Keratinocyte (primary cell): ENCODE measurements around the gene BTBD17. TPM values are rescaled to one million over a fixed set of nuclear protein-coding genes. Genes with fewer than 3 reads are reported as not detected.

ENCODE experiments used
- DNase-seq: peaks from one replicate; pipeline ENCODE4 v3.0.0-alpha.2; 2011; ENCODE audit warnings: low read depth, missing footprints, low spot score
- FAIRE-seq: peaks from 2 replicates; lab custom pipeline; 2011; peaks lifted over from hg19 to GRCh38; lab: Jason Lieb, UNC
- H2AFZ ChIP-seq: 2 replicates; pipeline ENCODE4 v1.6.0; 2012; ENCODE audit warnings: low read length, control low read depth, inconsistent platforms; ENCODE audit not compliant: control insufficient read depth
- H3K27ac ChIP-seq: 2 replicates; pipeline ENCODE4 v1.5.1; 2011; ENCODE audit warnings: low read length; ENCODE audit not compliant: control insufficient read depth, insufficient read depth
- H3K27me3 ChIP-seq: 3 replicates; pipeline ENCODE4 v1.6.0; 2011; ENCODE audit warnings: low read length; ENCODE audit not compliant: control insufficient read depth, insufficient read depth; ENCODE audit errors: extremely low read depth
- H3K36me3 ChIP-seq, 2 experiments: 2 replicates in 1 of 2; 3 replicates in 1 of 2; pipeline ENCODE4 v1.5.1; 2011; ENCODE audit warnings: low read length in 2 of 2, mild to moderate bottlenecking in 1 of 2; ENCODE audit not compliant: control insufficient read depth in 2 of 2, insufficient read depth in 2 of 2; ENCODE audit errors: extremely low read depth in 1 of 2
- H3K4me1 ChIP-seq: 3 replicates; pipeline ENCODE4 v1.5.1; 2011; ENCODE audit warnings: low read length; ENCODE audit not compliant: control insufficient read depth, insufficient read depth; ENCODE audit errors: extremely low read depth
- H3K4me2 ChIP-seq: 3 replicates; pipeline ENCODE4 v1.6.0; 2011; ENCODE audit warnings: low read depth, low read length; ENCODE audit not compliant: control insufficient read depth, insufficient read depth; ENCODE audit errors: extremely low read depth
- H3K4me3 ChIP-seq, 3 experiments: fragments of 200-600 bp in 1 of 3; sonication (generic) in 1 of 3; 2 replicates in 2 of 3; 3 replicates in 1 of 3; pipeline ENCODE4 v1.5.1; 2011 to 2016; ENCODE audit warnings: low read length in 3 of 3, mild to moderate bottlenecking in 3 of 3, control low read depth in 2 of 3, inconsistent platforms in 1 of 3, low read depth in 1 of 3, mixed read lengths in 1 of 3, mixed run types in 1 of 3, moderate library complexity in 1 of 3; ENCODE audit not compliant: control insufficient read depth in 2 of 3, insufficient read depth in 2 of 3; ENCODE audit errors: extremely low read depth in 1 of 3
- H3K79me2 ChIP-seq: 2 replicates; pipeline ENCODE4 v1.6.0; 2012; ENCODE audit warnings: low read length; ENCODE audit not compliant: control insufficient read depth, insufficient read depth
- H3K9ac ChIP-seq: 3 replicates; pipeline ENCODE4 v1.6.0; 2011; ENCODE audit warnings: low read length; ENCODE audit not compliant: control insufficient read depth, insufficient read depth; ENCODE audit errors: extremely low read depth
- H3K9me1 ChIP-seq: 3 replicates; pipeline ENCODE4 v1.6.0; 2011; ENCODE audit warnings: low read length; ENCODE audit not compliant: control insufficient read depth, insufficient read depth; ENCODE audit errors: extremely low read depth
- H3K9me3 ChIP-seq: 2 replicates; pipeline ENCODE4 v1.5.1; 2012; ENCODE audit warnings: low read depth, low read length; ENCODE audit not compliant: control insufficient read depth
- H4K20me1 ChIP-seq: 3 replicates; pipeline ENCODE4 v1.6.0; 2011; ENCODE audit warnings: low read length; ENCODE audit not compliant: control insufficient read depth, insufficient read depth; ENCODE audit errors: extremely low read depth
- CTCF ChIP-seq, 3 experiments: IDR thresholded peaks in 1 of 3; conservative IDR thresholded peaks in 1 of 3; optimal IDR thresholded peaks in 1 of 3; 2 replicates in 2 of 3; 3 replicates in 1 of 3; pipeline versions ENCODE3 to v1.5.1; 2011; ENCODE audit warnings: low read length in 3 of 3, mild to moderate bottlenecking in 3 of 3, moderate library complexity in 2 of 3, control low read depth in 1 of 3, inconsistent platforms in 1 of 3; ENCODE audit not compliant: insufficient read depth in 2 of 3; ENCODE audit errors: extremely low read depth in 1 of 3
- EZH2 ChIP-seq: IDR thresholded peaks from one replicate; pipeline ENCODE4 v1.6.1; 2012; ENCODE audit warnings: inconsistent platforms, mild to moderate bottlenecking, low read length, moderate library complexity
- dilution Hi-C: fragments of 300-500 bp; cut with MboI; formaldehyde crosslinking; loops from one replicate; pipeline ENCODE4 v1.7.0; 2020; ENCODE audit warnings: low sequenced_read_pairs; ENCODE audit not compliant: extremely low pct_ligation_motif_present
- polyA plus RNA-seq, 5 experiments: library from polyadenylated mRNA; depleted of rRNA in 3 of 5; stranded (reverse) in 3 of 5; stranded (forward) in 1 of 5; unstranded in 1 of 5; fragments of >200 nt; gene quantifications; 1 replicate in 1 of 5; 2 replicates in 3 of 5; 3 replicates in 1 of 5; pipeline versions ENCODE4 v1.2.1 to v1.2.3, GENCODE V29; 2011 to 2012; ENCODE audit warnings: missing spikeins in 2 of 5, low read depth in 1 of 5, low replicate concordance in 1 of 5

BTBD17 gene
- polyA plus RNA-seq, 1 donor (not counting 4 experiments of a cell fraction or from before 2014, with no cell fraction given): not detected

DNA sequence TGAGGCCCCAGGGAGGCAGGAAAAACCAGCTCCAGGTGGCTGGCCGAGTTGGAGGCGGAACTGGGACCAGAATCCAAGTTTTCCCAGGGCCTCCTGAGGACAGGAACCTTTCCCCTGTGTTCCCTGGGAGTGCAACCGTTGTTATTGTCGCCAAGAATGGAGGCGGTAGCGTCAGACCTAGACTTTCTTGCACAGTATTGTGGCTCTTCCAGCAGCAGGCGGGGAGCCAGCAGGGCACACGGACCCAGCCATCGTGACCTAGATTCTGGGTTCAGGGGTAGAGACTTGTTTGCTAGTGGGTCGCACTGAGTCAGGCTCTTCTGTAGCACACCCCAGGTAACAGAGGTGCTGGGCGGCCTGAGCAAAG, 36.3 kb downstream of the BTBD17 start:
- Histone ChIP-seq H3K36me3 (no peaks in the 10 kb centered on the region), H3K27ac (no peak overlapping the region), H4K20me1 (no peaks in the 10 kb centered on the region), H3K9ac (no peak overlapping the region), H3K4me2 (no peak overlapping the region), H3K9me1 (no peaks in the 10 kb centered on the region), H3K79me2 (no peaks in the 10 kb centered on the region), H3K9me3 (no peaks in the 10 kb centered on the region), H2AFZ (no peak overlapping the region), H3K4me3 (no peak overlapping the region), H3K27me3 (peaks cover 32% of the 10 kb centered on the region), H3K4me1 (no peaks in the 10 kb centered on the region)
- dilution Hi-C loops: no loop called here
- TF ChIP-seq CTCF (optimal IDR thresholded peaks at IDR 0.05 in 1 of 3, IDR thresholded peaks at IDR 0.05 in 1 of 3, conservative IDR thresholded peaks at IDR 0.05 in 1 of 3; ENCODE audit: extremely low read depth in 1 of 3, insufficient read depth in 2 of 3, low read length in 3 of 3): no peak
- TF ChIP-seq EZH2: no peak
- no peak for FAIRE-seq
- no peak for DNase-seq

GRCh38 chr17:74324521-74324920, 37.1 kb downstream of the BTBD17 start:
- no peaks in the 10 kb centered on the region for H4K20me1 ChIP-seq
- no peak overlapping the region for H3K27ac ChIP-seq
- TF ChIP-seq CTCF (optimal IDR thresholded peaks at IDR 0.05 in 1 of 3, IDR thresholded peaks at IDR 0.05 in 1 of 3, conservative IDR thresholded peaks at IDR 0.05 in 1 of 3; ENCODE audit: extremely low read depth in 1 of 3, insufficient read depth in 2 of 3, low read length in 3 of 3) (no peak), EZH2 (no peak)
- dilution Hi-C loops: no loop called here
- no peak for FAIRE-seq
- H3K4me3 ChIP-seq: no peak overlapping the region
- H3K9me3 ChIP-seq: no peaks in the 10 kb centered on the region
- no peaks in the 10 kb centered on the region for H3K79me2 ChIP-seq
- no peaks in the 10 kb centered on the region for H3K36me3 ChIP-seq
- H3K4me2 ChIP-seq: no peak overlapping the region
- no peak overlapping the region for H3K9ac ChIP-seq
- peaks cover 32% of the 10 kb centered on the region for H3K27me3 ChIP-seq
- H3K4me1 ChIP-seq: no peaks in the 10 kb centered on the region
- no peak overlapping the region for H2AFZ ChIP-seq
- no peaks in the 10 kb centered on the region for H3K9me1 ChIP-seq
- no peak for DNase-seq
